GM23248 (cell line): ENCODE data around the gene SBF2. TPM values are rescaled to one million over a fixed set of nuclear protein-coding genes. Genes with fewer than 3 reads are reported as not detected.
A peak's percentile ranks its signal among the peaks of the same experiment; 100 is the strongest.

Source experiments
- DNase-seq: peaks from one replicate; pipeline ENCODE4 v3.0.0-alpha.2; 2015
- H2AFZ ChIP-seq: fragments of 200-600 bp; sonication (generic); 2 replicates; pipeline ENCODE4 v1.6.1; 2016; ENCODE audit warnings: antibody characterized with exemption
- H3F3A ChIP-seq: fragments of 200-600 bp; sonication (generic); 2 replicates; pipeline ENCODE4 v1.6.1; 2016; ENCODE audit warnings: mild to moderate bottlenecking, antibody characterized with exemption, mixed run types; ENCODE audit not compliant: insufficient read depth
- H3K27ac ChIP-seq: fragments of 200-600 bp; sonication (generic); 2 replicates; pipeline ENCODE4 v1.5.1; 2016; ENCODE audit warnings: mild to moderate bottlenecking
- H3K27me3 ChIP-seq: fragments of 200-600 bp; sonication (generic); replicated peaks from 2 replicates; pipeline ENCODE4 v1.6.1; 2016; ENCODE audit warnings: mild to moderate bottlenecking; ENCODE audit not compliant: insufficient read depth
- H3K36me3 ChIP-seq: fragments of 200-600 bp; sonication (generic); 2 replicates; pipeline ENCODE4 v1.6.1; 2016; ENCODE audit warnings: low read depth, mild to moderate bottlenecking
- H3K4me1 ChIP-seq: fragments of 200-600 bp; sonication (generic); 2 replicates; pipeline ENCODE4 v1.6.1; 2016; ENCODE audit warnings: mild to moderate bottlenecking; ENCODE audit not compliant: insufficient read depth
- H3K4me2 ChIP-seq: fragments of 200-600 bp; sonication (generic); one replicate; pipeline ENCODE4 v1.6.1; 2016; ENCODE audit warnings: mild to moderate bottlenecking; ENCODE audit not compliant: unreplicated experiment
- H3K4me3 ChIP-seq: fragments of 200-600 bp; sonication (generic); 2 replicates; pipeline ENCODE4 v1.5.1; 2016; ENCODE audit warnings: mild to moderate bottlenecking
- H3K79me2 ChIP-seq: fragments of 200-600 bp; sonication (generic); 2 replicates; pipeline ENCODE4 v1.6.1; 2016; ENCODE audit warnings: mild to moderate bottlenecking; ENCODE audit not compliant: insufficient read depth
- H3K9ac ChIP-seq: fragments of 200-600 bp; sonication (generic); 2 replicates; pipeline ENCODE4 v1.6.1; 2016; ENCODE audit warnings: mild to moderate bottlenecking
- H3K9me2 ChIP-seq: fragments of 200-600 bp; sonication (generic); 2 replicates; pipeline ENCODE4 v1.6.1; 2016; ENCODE audit warnings: mixed run types, mild to moderate bottlenecking, moderate library complexity; ENCODE audit not compliant: insufficient read depth
- H3K9me3 ChIP-seq: fragments of 200-600 bp; sonication (generic); one replicate; pipeline ENCODE4 v1.6.1; 2017; ENCODE audit warnings: low read depth
- H4K20me1 ChIP-seq: fragments of 200-600 bp; sonication (generic); 2 replicates; pipeline ENCODE4 v1.6.0; 2016; ENCODE audit not compliant: insufficient read depth
- EZH2 ChIP-seq: fragments of 200-600 bp; sonication (generic); IDR thresholded peaks from 2 replicates; pipeline ENCODE4 v1.6.1; 2018; ENCODE audit warnings: antibody characterized with exemption, mild to moderate bottlenecking; ENCODE audit not compliant: insufficient read depth, poor library complexity, severe bottlenecking
- EZH2phosphoT487 ChIP-seq: fragments of 200-600 bp; sonication (generic); IDR thresholded peaks from 2 replicates; pipeline ENCODE4 v1.6.1; 2018; ENCODE audit warnings: antibody characterized with exemption, moderate library complexity, mild to moderate bottlenecking, low read depth; ENCODE audit not compliant: insufficient read depth
- WGBS, 2 experiments: methylation state at CpG; one replicate each; pipeline ENCODE4 v1.1.6; 2015 to 2017; ENCODE audit warnings: low lambda C conversion rate in 2 of 2, low coverage in 1 of 2; ENCODE audit errors: missing lambda C conversion rate in 2 of 2; 5-methylcytosine and 5-hydroxymethylcytosine counted together
- in situ Hi-C: fragments of 300-500 bp; cut with MboI; formaldehyde crosslinking; loops from 2 replicates; pipeline ENCODE4 v1.15.0; 2020
- polyA plus RNA-seq: library from polyadenylated mRNA; unstranded; fragments of >200 nt; fragmentation: Nextera tagmentation; extraction: Ambion mirVana; gene quantifications from 2 replicates; pipeline ENCODE4 v1.2.1, GENCODE V29; 2016
- total RNA-seq: library from RNA; depleted of rRNA; stranded (reverse); fragments of >200 nt; shearing (Covaris generic); gene quantifications from 2 replicates; pipeline ENCODE4 v1.2.3, GENCODE V29; 2014

The SBF2 gene
- total and polyA plus RNA-seq, 2 experiments from 2014 or later, result 21.9 to 32.7 TPM

GRCh38 chr11:10282117-10282516 lies 11.9 kb downstream of the SBF2 start:
- no peak for TF ChIP-seq EZH2phosphoT487
- TF ChIP-seq EZH2, result no peak
- Histone ChIP-seq H4K20me1 (0 out of 2 replicates have a peak, but pooled peaks cover 7% of the 10 kb centered on the region), H3K79me2 (peaks cover 98% of the 10 kb centered on the region), H3F3A (no peaks in the 10 kb centered on the region), H3K9me3 (no peaks in the 10 kb centered on the region), H3K27me3 (no peaks in the 10 kb centered on the region), H2AFZ (no peak overlapping the region), H3K36me3 (no peaks in the 10 kb centered on the region), H3K9ac (no peak overlapping the region), H3K4me1 (no peaks in the 10 kb centered on the region), H3K27ac (no peak overlapping the region), H3K4me2 (no peak overlapping the region), H3K9me2 (no peaks in the 10 kb centered on the region; the same call in 1 of the 2 replicates), H3K4me3 (no peak overlapping the region)
- DNase-seq, result no peak
- in situ Hi-C loops, result no loop called here

GRCh38 chr11:10275714-10276113 lies 18.3 kb downstream of the SBF2 start:
- Histone ChIP-seq H3F3A (peaks cover 23% of the 10 kb centered on the region), H2AFZ (no peak overlapping the region), H3K27ac (peak overlapping the region; percentile 44), H3K36me3 (no peaks in the 10 kb centered on the region), H3K4me2 (peak overlapping the region; percentile 45), H4K20me1 (no peaks in the 10 kb centered on the region), H3K27me3 (no peaks in the 10 kb centered on the region), H3K79me2 (peaks cover 79% of the 10 kb centered on the region), H3K9me3 (no peaks in the 10 kb centered on the region), H3K9ac (no peak overlapping the region), H3K9me2 (no peaks in the 10 kb centered on the region), H3K4me1 (peaks cover 29% of the 10 kb centered on the region), H3K4me3 (no peak overlapping the region)
- no peak for TF ChIP-seq EZH2phosphoT487
- no peak for TF ChIP-seq EZH2
- peak; percentile 66 for DNase-seq
- in situ Hi-C loops, result no loop called here

GRCh38 chr11:10274726-10275125 lies 19.3 kb downstream of the SBF2 start:
- H3K9me2 ChIP-seq, result no peaks in the 10 kb centered on the region
- peaks cover 23% of the 10 kb centered on the region for H3F3A ChIP-seq
- no peak overlapping the region for H3K4me3 ChIP-seq
- no peak overlapping the region for H2AFZ ChIP-seq
- no peak overlapping the region for H3K27ac ChIP-seq
- 96 to 100% methylated on average over 1 of the region's 1 CpG for WGBS, 2 experiments
- no peak overlapping the region for H3K9ac ChIP-seq
- TF ChIP-seq EZH2, result no peak
- TF ChIP-seq EZH2phosphoT487, result no peak
- H3K4me2 ChIP-seq, result no peak overlapping the region
- H3K27me3 ChIP-seq, result no peaks in the 10 kb centered on the region
- peaks cover 29% of the 10 kb centered on the region for H3K4me1 ChIP-seq
- in situ Hi-C loops, result no loop called here
- no peaks in the 10 kb centered on the region for H3K9me3 ChIP-seq
- H3K79me2 ChIP-seq, result peaks cover 79% of the 10 kb centered on the region
- no peaks in the 10 kb centered on the region for H4K20me1 ChIP-seq
- no peaks in the 10 kb centered on the region for H3K36me3 ChIP-seq
- no peak for DNase-seq

GRCh38 chr11:10273738-10274137 lies 20.3 kb downstream of the SBF2 start:
- no peak for TF ChIP-seq EZH2
- no peak for TF ChIP-seq EZH2phosphoT487
- in situ Hi-C loops, result no loop called here
- Histone ChIP-seq H3K4me1 (peaks cover 36% of the 10 kb centered on the region), H3K9me2 (no peaks in the 10 kb centered on the region), H3K79me2 (peaks cover 81% of the 10 kb centered on the region), H3K9ac (no peak overlapping the region), H3K36me3 (no peaks in the 10 kb centered on the region), H3K27ac (peak overlapping the region; percentile 0; the same call in 1 of the 2 replicates), H3K9me3 (no peaks in the 10 kb centered on the region), H3K4me3 (no peak overlapping the region), H3K27me3 (no peaks in the 10 kb centered on the region), H3K4me2 (no peak overlapping the region), H3F3A (peaks cover 23% of the 10 kb centered on the region), H4K20me1 (no peaks in the 10 kb centered on the region), H2AFZ (no peak overlapping the region)
- no peak for DNase-seq

- Histone ChIP-seq H3K9me2 (no peaks in the 10 kb centered on the region), H3F3A (peaks cover 23% of the 10 kb centered on the region), H3K27ac (no peak overlapping the region), H3K27me3 (no peaks in the 10 kb centered on the region), H3K4me3 (no peak overlapping the region), H2AFZ (no peak overlapping the region), H3K9me3 (no peaks in the 10 kb centered on the region), H3K4me2 (no peak overlapping the region), H3K9ac (no peak overlapping the region), H4K20me1 (no peaks in the 10 kb centered on the region), H3K36me3 (no peaks in the 10 kb centered on the region), H3K79me2 (peaks cover 81% of the 10 kb centered on the region), H3K4me1 (peaks cover 39% of the 10 kb centered on the region)
- in situ Hi-C loops, result no loop called here
- TF ChIP-seq EZH2, result no peak
- TF ChIP-seq EZH2phosphoT487, result no peak
- 96 to 97% methylated on average over 3 of the region's 11 CpGs for WGBS, 2 experiments
- DNase-seq, result peak; percentile 49
Measured at GRCh38 chr11:10272132-10272531, 21.9 kb downstream of the SBF2 start.
